DMS79 (cell line): ENCODE results near the gene NUDT16.
"Not testable (repeated sequence)": the region's sequence is repeated elsewhere in the genome, so short reads cannot be mapped to it uniquely, and the experiment has no call there.

ENCODE experiments used
- DNase-seq: peaks from one replicate; lab custom pipeline; 2025; lab: John Stamatoyannopoulos, UW

Gene NUDT16

DNA sequence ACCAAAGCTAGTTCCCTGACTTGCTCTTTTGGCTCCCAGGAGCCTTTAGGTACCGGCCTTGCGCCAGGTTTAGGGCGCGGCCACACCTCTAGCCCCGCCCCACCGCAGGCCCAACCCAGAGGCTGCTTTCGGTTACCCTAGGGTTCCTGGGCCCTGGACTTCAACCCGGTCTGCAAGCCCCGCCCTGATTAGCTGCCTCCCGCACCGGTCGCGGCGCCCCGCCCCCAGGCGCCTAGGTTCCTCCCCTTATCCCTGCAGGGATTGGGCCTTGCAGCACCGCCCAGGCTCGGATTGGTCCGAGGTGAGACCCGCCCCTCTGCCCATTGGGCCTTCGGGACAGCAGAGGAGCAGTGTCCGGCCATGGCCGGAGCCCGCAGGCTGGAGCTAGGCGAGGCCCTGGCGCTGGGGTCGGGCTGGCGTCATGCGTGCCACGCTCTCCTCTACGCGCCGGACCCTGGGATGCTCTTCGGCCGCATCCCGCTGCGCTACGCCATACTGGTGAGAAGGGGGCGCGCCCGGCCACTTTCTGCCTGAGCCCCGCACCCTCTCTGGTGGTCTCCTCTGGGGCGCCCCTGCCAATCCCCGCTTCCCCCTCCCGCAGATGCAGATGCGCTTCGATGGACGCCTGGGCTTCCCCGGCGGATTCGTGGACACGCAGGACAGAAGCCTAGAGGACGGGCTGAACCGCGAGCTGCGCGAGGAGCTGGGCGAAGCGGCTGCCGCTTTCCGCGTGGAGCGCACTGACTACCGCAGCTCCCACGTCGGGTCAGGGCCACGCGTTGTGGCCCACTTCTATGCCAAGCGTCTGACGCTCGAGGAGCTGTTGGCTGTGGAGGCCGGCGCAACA is at the start of gene NUDT16:
Gene NUDT16 (plus strand): TSS at position 330 of the 847 bp plus-strand sequence. CDS start 31 bp downstream, at position 361.
- peak; percentile 98 for DNase-seq

DNA sequence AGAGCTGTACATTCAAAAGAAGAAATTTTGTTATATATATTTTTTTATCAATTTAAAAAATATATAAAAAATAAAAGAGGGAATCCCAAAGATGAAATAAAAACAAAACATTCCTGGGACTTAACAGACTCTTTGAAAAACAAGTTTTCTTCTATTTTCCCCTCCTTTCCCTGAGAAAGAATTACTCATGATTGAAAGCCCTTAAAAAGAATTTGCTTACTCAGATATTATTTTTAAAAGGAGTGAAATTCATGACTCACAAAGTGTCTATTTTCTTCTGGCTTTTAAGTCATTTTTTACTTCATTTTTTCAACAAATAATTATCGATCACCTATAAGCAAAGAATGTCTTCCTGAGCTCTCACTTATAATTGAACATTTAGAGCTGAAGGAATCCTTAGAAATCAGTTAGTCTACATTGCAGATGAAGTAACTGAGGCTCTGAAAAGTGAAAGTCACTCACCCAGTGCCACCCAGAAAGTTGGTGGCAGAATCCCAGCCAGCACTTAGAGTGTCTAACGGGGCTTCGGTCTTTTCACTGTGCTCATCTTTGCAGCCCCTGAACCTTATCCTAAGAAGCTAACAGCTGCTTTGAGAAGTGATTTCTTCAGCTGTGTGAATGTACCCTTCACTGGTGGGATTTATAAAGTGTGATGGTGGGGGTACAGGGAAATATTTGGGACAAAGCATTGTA is 42.5 kb upstream of the NUDT16 start:
- DNase-seq = no peak

GRCh38 chr3:131341761-131342160 is 39.8 kb upstream of the NUDT16 start:
- no peak for DNase-seq

DNA sequence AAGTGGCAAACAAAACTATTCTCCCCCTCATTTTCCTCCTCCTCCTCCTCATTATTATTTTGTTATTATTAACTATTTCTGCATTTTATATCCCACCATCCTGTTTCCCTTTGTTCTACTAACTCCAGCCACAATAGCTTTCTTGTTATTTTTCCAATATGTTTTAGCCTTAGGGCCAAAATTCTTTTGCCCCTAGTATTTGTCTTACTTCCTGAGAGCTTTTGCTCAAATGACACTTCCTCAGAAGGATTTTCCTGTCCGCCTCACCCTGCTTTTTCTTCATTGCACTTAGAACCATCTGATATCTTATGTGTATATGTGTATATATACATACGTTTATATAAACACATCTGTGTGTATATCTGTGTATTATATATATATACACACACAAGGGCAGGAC is 32.7 kb upstream of the NUDT16 start:
- DNase-seq = no peak

DNA sequence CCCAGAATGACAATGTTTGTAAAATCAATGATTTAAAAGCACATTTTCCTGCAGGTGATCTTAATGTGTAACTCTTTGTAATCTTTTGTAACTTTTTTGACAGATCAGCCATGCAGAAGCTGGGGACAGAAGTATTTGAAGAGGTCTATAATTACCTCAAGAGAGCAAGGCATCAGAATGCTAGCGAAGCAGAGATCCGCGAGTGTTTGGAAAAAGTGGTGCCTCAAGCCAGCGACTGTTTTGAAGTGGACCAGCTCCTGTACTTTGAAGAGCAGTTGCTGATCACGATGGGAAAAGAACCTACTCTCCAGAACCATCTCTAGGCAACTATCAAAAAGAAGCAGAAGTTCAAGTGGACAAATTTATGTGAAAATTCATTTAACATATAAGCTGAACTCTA is 32.1 kb upstream of the NUDT16 start:
- DNase-seq = peak; percentile 83

DNA sequence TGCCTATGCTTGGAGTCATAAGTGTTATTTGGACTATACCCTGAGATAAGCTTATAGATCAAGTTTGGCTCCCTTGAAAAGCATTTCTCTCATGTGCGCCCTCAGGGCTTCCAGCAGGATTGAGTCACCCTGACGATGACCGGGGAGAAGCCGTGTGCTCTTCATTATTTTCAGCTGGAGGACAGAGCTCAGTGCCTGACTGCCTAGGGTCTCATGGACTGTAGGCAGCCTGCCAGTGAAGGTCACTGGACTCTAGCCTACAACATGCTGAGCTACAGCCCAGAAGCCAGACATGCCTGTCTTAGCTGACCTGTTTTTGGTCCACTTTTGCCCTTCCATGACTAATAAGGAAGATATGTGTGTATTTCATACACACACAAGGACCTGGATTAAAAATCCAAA is 31.6 kb upstream of the NUDT16 start:
- peak; percentile 78 for DNase-seq

DNA sequence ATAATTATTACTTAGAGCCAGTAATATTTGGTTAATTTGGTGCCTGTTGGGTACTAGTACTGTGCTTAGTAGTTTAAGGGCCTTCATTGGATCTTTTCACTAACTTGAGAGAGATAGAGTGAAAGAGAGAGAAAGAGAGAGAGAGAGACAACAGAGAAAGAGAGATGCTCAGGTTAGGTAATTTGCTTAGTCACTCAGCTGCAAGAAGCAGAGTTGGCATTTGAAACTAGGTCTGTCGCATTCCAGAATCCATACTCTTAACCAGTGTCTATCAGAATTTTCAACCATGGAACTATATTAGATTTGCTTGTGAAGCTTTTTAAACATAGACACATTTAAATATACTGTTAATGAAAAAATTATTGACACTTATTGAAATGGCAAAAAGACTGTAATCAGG is 31.1 kb upstream of the NUDT16 start:
- no peak for DNase-seq

DNA sequence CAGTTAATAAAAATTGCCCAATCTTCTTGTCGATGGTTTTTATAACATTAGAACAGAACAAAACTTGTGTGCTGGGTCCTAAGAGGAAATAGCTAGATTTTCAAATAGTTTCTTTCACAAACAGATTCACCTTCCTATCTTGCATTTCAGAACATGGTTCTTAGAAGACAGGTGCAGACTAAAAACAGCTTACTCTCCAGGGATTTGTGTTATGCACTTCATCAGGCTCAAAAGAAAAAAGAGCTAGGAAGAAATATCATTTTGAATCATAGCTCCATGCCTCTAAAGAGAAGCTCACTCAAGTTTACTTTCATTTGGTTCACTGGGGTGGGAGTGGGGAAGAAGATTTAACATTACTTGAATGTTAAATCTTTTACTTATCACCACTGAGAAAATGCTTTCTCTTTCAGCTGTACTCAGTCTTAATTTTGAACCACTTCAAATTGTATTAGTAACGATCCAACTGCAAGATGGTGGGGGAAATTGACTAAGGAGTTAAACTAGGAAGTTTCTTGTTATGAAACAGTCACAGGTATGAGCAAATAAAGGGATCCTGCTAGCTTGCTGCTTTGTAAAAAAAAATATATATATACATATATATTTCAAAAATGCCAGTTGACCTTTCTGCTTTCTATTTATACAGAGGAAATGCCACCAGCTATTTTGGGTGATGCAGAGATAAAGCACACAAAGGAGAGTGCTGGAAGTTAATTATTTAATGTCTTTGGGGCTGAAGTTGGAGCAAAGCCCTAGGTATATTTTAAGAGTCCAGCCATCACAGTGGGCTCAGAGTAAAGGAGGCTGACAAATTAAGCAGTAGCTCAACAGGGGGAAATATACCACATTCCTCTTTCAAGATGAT is 28.3 kb upstream of the NUDT16 start:
- no peak for DNase-seq

DNA sequence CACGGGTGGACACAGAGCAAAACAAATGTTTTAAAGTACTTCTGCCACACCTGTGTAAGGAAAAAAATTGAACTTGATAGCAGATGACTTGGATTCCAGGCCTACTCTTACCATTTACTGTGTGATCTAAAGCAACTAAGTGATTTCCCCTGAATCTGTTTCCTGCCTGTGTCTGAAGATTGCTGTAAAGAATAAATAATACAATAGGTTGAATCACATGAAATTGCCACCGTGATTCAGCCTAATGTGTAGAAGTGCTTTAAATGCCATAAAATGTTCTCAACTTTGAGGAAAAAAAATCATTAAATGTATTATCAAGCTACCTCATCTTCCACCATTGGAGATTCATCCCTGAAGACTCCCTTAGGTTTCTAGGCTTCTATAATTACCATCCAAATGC is 27.6 kb upstream of the NUDT16 start:
- no peak for DNase-seq

GRCh38 chr3:131356006-131356595 is 25.5 kb upstream of the NUDT16 start:
- DNase-seq = no peak

GRCh38 chr3:131357275-131357674 is 24.3 kb upstream of the NUDT16 start:
- DNase-seq = no peak

DNA sequence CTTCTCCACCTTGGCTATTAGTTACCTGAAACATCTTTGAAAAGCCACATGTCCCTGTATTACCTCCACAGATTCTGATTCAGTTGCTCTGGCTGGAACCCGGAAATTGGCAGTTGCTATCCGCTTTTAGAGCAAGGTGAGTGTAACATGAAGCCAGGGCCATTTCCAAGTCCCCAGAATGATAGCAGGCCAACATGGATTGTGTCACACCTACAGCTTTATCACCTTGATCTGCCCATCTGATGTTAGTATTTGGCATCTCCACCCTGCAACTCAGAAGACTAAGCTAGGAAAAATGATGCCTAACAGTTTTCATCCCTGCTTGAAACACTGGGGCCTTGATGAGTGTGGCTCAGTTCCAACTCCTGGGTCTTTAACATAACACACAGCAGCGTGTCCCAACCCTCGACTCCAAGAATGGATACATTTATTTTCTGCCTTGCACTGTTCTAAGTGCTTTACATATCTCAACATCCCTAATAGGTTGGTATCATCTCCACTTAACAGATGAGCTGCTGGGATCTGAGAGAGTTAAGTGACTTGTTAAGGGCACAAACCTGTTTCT is 21.3 kb upstream of the NUDT16 start:
- no peak for DNase-seq

- not testable (repeated sequence) for DNase-seq
These were observed 20.5 kb upstream of the NUDT16 start for GRCh38 chr3:131361066-131361463.

DNA sequence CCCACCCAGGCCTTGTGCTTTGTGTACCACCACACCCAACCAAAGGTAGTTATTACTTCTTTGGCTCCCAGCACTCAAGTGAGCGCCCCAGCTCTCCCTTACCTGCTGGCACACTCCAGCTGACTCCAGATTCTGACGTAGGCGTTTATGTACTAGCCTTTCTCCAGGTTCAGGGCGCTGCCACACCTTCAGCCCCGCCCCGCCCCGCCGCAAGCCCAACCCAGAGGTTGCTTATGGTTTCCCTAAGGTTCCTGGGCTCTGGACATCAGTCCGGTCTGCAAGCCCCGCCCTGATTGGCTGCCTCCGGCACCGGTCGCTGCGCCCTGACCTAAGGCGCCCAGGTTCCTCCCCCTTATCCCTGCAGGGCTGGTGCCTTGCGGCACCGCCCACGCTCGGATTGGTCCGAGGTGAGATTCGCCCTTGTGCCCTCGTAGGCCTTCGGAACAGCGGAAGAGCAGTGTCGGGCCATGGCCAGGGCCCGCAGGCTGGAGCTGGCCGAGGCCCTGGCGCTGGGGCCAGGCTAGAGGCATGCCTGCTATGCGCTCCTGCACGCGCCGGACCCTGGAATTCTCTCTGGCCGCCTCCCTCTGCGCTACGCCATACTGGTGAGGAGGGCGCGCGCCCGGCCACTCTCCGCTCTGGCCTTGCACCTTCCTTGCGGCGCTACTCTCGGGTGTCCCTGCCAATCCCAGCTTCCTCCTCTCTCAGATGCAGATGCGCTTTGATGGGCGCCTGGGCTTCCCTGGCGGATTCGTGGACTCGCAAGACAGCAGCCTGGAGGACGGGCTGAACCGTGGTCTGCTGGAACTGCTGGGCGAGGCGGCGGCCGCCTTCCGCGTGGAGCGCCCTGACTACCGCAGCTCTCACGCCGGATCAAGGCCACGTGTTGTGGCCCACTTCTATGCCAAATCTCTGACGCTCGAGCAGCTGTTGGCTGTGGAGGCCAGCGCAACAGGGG is 19.8 kb upstream of the NUDT16 start:
- DNase-seq = no peak

GRCh38 chr3:131363275-131363674 is 18.3 kb upstream of the NUDT16 start:
- DNase-seq = no peak

DNA sequence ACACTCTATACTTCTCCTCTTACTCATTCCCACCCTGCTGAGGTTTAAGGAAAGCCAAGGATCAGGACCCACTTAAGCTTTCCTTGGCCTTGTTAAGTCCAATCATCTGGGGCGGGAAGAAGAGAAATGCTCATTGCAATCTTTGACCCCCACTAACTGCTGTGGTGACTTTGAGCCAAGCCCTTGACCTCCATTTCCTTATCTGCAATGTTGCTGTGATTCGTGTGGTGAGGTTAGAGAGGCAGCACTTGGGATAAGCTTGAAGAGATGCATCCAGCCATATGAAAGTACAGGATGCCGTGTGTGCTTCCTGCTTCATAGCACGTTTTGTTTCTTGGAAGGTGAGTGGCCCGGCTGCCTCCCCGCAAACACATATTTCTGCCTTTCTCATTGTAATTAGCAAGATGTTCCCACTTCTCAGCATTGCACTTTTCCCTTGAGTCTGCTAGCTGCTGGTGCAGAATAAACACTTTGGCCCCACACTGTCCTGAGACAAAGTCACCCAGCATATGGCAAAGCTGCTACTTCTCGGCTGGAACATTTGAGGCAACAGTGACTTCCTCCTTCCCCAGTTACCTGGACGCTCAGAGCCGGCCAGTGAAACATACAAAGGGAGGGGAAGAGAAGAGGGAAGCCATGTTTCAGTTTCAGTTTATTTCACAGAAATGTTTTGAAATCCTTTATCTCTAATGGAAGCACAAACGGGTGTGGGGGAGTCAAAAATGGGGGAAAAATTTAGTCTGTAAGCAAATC is 10.5 kb upstream of the NUDT16 start:
- DNase-seq = no peak

DNA sequence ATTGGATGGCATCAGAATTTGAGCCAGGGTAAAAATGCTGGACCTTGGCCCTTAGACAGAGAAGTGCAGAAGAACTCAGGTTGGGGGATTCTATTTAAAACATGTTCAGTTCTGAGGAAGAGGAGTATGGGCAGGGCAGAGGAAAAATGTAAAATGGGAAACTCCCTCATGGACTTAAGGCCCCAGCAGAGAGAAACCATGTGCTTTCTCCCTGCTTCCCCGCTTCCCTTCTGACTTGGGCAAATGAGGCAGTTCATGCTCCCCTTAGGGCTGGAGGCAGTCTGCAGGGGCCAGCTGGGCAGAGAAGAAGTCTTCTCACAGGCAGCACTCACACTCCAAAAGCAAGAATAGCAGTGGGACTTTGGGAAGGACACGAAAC is 9.9 kb upstream of the NUDT16 start:
- DNase-seq = no peak

DNA sequence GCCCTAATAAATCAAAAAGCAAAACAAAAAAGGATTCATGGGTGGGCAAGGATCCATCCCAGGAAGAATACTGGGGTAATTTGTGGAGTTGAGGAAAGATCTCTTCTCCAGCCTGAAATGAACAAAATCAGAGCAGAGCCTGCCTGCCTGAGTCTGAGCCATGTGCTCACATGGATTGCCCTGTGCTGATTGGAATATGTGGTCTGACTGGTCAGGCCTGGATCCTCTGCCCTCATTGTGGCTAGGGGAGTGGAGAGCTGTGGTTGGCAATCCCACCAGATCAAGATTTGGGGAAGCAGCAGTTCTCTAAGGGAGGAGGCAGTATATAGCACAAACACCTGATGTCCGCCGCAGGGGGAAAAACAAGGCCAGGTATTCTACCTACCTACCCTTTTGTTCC is 6.8 kb upstream of the NUDT16 start:
- no peak for DNase-seq

- not testable (repeated sequence) for DNase-seq
These were observed 641 bp upstream of the NUDT16 start for GRCh38 chr3:131380821-131381444.
